ENCODE measurements around the gene FNTB. TPM values are rescaled to one million over a fixed set of nuclear protein-coding genes. Genes with fewer than 3 reads are reported as not detected.

The FNTB gene
- polyA plus RNA-seq, 1 experiment = 17.3 TPM

DNA sequence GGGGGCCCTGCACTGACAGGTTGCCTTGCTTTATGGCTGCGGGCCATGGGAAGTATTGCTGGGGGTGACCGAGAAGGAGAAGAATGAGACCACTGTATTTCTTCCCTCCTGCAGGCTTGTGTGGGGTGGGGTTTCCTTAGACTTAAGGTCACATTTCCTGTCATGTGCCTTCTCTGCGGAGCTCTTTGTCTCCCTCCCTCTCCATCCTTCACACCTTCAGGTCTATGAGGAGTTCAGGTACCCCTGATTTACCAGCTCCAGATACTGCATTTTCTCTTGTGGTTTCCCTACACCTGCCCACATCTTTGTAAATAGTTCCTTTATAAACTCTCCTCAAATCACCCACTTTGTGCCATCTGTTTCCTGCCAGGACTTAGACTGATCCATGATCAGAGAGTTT lies 3.6 kb downstream of the FNTB start:
- Histone ChIP-seq H3K27me3 (ENCODE audit: control insufficient read depth, insufficient read depth, low read length) (no peaks in the 10 kb centered on the region), H3K9me3 (ENCODE audit: control insufficient read depth, insufficient read depth, low read length) (no peaks in the 10 kb centered on the region), H3K27ac (ENCODE audit: low read depth, low read length) (no peak overlapping the region), H3K4me3 (ENCODE audit: low read depth, low read length) (no peak overlapping the region)
- no peak for DNase-seq (ENCODE audit: low read depth, low spot score)
- POLR2A ChIA-PET = no interaction called here
- CTCF ChIA-PET = interaction anchor here (0.5 kb wide), 1 partner anchor 67 kb away, joined by 3 read pairs; no protein-coding TSS in a partner anchor
- TF ChIP-seq, protein P1, sequence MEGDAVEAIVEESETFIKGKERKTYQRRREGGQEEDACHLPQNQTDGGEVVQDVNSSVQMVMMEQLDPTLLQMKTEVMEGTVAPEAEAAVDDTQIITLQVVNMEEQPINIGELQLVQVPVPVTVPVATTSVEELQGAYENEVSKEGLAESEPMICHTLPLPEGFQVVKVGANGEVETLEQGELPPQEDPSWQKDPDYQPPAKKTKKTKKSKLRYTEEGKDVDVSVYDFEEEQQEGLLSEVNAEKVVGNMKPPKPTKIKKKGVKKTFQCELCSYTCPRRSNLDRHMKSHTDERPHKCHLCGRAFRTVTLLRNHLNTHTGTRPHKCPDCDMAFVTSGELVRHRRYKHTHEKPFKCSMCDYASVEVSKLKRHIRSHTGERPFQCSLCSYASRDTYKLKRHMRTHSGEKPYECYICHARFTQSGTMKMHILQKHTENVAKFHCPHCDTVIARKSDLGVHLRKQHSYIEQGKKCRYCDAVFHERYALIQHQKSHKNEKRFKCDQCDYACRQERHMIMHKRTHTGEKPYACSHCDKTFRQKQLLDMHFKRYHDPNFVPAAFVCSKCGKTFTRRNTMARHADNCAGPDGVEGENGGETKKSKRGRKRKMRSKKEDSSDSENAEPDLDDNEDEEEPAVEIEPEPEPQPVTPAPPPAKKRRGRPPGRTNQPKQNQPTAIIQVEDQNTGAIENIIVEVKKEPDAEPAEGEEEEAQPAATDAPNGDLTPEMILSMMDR (IDR thresholded peaks at IDR 0.05; ENCODE audit: low read depth, low read length) = no peak

DNA sequence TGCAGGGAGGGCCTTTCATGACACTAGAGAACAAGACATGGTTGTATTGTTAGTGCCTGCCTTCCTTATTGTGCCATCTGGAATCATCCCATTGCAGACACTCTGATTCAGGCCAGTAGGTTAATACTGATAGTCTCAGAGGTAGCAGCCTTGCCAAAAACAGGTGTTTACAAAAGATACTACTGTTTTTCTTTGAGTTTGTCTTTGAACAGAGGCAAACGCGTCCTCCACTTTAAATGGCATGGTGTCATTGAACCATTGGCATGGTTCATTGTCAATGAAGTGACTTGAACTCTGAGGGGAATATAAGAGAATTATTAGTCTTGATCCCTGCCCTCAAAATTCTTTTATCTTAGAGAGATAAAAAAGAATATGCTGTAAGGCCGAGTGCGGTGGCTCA lies 4.2 kb downstream of the FNTB start:
- TF ChIP-seq, protein P1 (IDR thresholded peaks at IDR 0.05; ENCODE audit: low read depth, low read length) = no peak
- POLR2A ChIA-PET = no interaction called here
- Histone ChIP-seq H3K27ac (ENCODE audit: low read depth, low read length) (no peak overlapping the region), H3K27me3 (ENCODE audit: control insufficient read depth, insufficient read depth, low read length) (no peaks in the 10 kb centered on the region), H3K4me3 (ENCODE audit: low read depth, low read length) (no peak overlapping the region), H3K9me3 (ENCODE audit: control insufficient read depth, insufficient read depth, low read length) (no peaks in the 10 kb centered on the region)
- CTCF ChIA-PET = interaction anchor here (0.5 to 1.4 kb wide), 2 partner anchors 29 to 68 kb away, joined by 3 to 5 read pairs; no protein-coding TSS in a partner anchor
- DNase-seq (ENCODE audit: low read depth, low spot score) = no peak

DNA sequence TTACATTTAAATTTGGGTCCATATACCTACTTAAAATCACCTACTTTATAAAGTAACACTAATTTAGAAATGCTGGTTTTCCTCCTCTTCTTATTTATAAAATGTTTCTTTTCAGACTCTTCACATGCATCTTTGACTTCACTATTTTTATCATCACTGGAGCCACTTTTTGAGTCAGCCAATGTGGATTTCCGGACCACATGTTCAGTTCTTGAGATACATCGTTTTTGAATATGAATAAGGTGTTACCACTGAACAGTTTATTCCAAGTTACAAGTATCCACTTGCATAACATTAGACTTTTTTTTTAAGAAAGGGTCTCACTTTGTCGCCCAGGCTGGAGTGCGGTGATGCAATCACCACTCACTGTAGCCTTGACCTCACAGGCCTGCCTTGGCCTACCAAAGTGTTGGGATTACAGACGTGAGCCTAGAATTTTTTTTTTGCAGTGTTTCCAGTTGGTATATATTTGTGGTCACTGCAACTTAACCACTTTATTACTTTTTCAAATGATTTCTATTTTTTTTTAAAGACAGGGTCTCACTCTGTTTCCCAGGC lies 5.7 kb downstream of the FNTB start:
- no peak overlapping the region for H3K4me3 ChIP-seq (ENCODE audit: low read depth, low read length)
- POLR2A ChIA-PET = no interaction called here
- TF ChIP-seq, protein P1 (IDR thresholded peaks at IDR 0.05; ENCODE audit: low read depth, low read length) = no peak
- DNase-seq (ENCODE audit: low read depth, low spot score) = no peak
- H3K9me3 ChIP-seq (ENCODE audit: control insufficient read depth, insufficient read depth, low read length) = no peaks in the 10 kb centered on the region
- no peak overlapping the region for H3K27ac ChIP-seq (ENCODE audit: low read depth, low read length)
- no peaks in the 10 kb centered on the region for H3K27me3 ChIP-seq (ENCODE audit: control insufficient read depth, insufficient read depth, low read length)
- CTCF ChIA-PET = interaction anchor here (4.7 kb wide), 1 partner anchor 27 kb away, joined by 33 read pairs; no protein-coding TSS in a partner anchor

DNA sequence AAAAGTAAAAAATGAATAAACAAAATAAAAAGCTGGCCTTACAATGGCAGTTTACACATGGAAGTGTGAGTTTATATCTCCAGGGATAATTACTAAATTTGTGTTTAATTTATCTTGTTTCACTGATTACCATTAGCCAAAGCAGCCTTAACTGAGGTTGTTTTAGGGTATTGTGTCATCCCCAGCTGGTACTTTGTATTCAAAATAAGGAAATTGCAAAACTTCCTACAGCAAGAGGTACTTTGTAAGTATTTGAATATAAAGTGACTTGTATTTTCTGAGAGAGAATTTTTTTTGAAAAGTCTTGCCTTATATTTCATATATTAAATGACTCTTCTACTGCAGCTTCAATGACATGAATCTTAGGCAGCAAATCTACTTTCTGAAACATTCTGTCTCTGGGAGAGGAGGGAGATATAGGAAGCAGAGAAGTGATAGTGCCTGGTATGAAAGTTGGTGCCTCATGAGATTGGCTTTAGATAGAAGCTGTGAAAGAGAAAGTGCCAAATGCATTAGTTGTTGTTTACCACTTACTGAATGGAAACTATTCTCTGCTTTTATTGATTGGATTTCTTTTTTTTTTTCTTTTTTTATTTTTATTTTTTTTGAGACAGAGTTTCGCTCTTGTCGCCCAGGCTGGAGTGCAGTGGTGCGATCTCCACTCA lies 6.7 kb downstream of the FNTB start:
- no peak for DNase-seq (ENCODE audit: low read depth, low spot score)
- Histone ChIP-seq H3K27me3 (ENCODE audit: control insufficient read depth, insufficient read depth, low read length) (no peaks in the 10 kb centered on the region), H3K4me3 (ENCODE audit: low read depth, low read length) (no peak overlapping the region), H3K9me3 (ENCODE audit: control insufficient read depth, insufficient read depth, low read length) (no peaks in the 10 kb centered on the region), H3K27ac (ENCODE audit: low read depth, low read length) (peak overlapping the region; percentile 11)
- ChIA-PET CTCF (interaction anchor here (2.8 to 4.7 kb wide), 2 partner anchors 9 to 26 kb away, joined by 16 to 33 read pairs; no protein-coding TSS in a partner anchor), POLR2A (no interaction called here)
- TF ChIP-seq, protein P1 (IDR thresholded peaks at IDR 0.05; ENCODE audit: low read depth, low read length) = no peak

GRCh38 chr14:64994540-64994939 lies 7.8 kb downstream of the FNTB start:
- Histone ChIP-seq H3K4me3 (ENCODE audit: low read depth, low read length) (no peak overlapping the region), H3K9me3 (ENCODE audit: control insufficient read depth, insufficient read depth, low read length) (no peaks in the 10 kb centered on the region), H3K27ac (ENCODE audit: low read depth, low read length) (no peak overlapping the region), H3K27me3 (ENCODE audit: control insufficient read depth, insufficient read depth, low read length) (no peaks in the 10 kb centered on the region)
- TF ChIP-seq, protein P1 (IDR thresholded peaks at IDR 0.05; ENCODE audit: low read depth, low read length) = no peak
- no peak for DNase-seq (ENCODE audit: low read depth, low spot score)
- POLR2A ChIA-PET = no interaction called here
- CTCF ChIA-PET = interaction anchor here (0.9 to 4.7 kb wide), 5 partner anchors 8 to 25 kb away, joined by 3 to 33 read pairs (median 8); partner anchors contain the start of gene FNTB
